HG03139 (cell line): ENCODE measurements around the gene CD207.

ENCODE experiments used
- ATAC-seq: cut with Tn5 transposase; IDR thresholded peaks from one replicate; pipeline ENCODE4 v1.9.1; 2021; ENCODE audit not compliant: unreplicated experiment

The CD207 gene

GRCh38 chr2:70795164-70795995 lies 40.2 kb downstream of the CD207 start:
- ATAC-seq = no peak

GRCh38 chr2:70793450-70793849 lies 42.2 kb downstream of the CD207 start:
- no peak for ATAC-seq

- ATAC-seq = no peak
These were observed 45.3 kb downstream of the CD207 start, which contains the start of gene FIGLA for GRCh38 chr2:70790136-70790828. Gene FIGLA (minus strand): TSS chr2:70790643. CDS start chr2:70790638, 5 bp downstream.

- no peak for ATAC-seq
These were observed 46.1 kb downstream of the CD207 start for GRCh38 chr2:70789304-70790135.

GRCh38 chr2:70785137-70785911 lies 50.3 kb downstream of the CD207 start:
- ATAC-seq = no peak

GRCh38 chr2:70784320-70784719 lies 51.3 kb downstream of the CD207 start:
- ATAC-seq = no peak
